T follicular helper cell (primary cell): ENCODE results near the gene UGT3A2.

Source experiments
- DNase-seq: peaks from one replicate; pipeline ENCODE4 v3.0.0-alpha.2; 2020; ENCODE audit warnings: low read depth
- total RNA-seq, 2 experiments: gene quantifications; one replicate each; lab custom pipeline; 2026; lab: John Stamatoyannopoulos, UW

The UGT3A2 gene, protein sequence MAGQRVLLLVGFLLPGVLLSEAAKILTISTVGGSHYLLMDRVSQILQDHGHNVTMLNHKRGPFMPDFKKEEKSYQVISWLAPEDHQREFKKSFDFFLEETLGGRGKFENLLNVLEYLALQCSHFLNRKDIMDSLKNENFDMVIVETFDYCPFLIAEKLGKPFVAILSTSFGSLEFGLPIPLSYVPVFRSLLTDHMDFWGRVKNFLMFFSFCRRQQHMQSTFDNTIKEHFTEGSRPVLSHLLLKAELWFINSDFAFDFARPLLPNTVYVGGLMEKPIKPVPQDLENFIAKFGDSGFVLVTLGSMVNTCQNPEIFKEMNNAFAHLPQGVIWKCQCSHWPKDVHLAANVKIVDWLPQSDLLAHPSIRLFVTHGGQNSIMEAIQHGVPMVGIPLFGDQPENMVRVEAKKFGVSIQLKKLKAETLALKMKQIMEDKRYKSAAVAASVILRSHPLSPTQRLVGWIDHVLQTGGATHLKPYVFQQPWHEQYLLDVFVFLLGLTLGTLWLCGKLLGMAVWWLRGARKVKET
- total RNA-seq = 0 reads per million in 2 experiments

DNA sequence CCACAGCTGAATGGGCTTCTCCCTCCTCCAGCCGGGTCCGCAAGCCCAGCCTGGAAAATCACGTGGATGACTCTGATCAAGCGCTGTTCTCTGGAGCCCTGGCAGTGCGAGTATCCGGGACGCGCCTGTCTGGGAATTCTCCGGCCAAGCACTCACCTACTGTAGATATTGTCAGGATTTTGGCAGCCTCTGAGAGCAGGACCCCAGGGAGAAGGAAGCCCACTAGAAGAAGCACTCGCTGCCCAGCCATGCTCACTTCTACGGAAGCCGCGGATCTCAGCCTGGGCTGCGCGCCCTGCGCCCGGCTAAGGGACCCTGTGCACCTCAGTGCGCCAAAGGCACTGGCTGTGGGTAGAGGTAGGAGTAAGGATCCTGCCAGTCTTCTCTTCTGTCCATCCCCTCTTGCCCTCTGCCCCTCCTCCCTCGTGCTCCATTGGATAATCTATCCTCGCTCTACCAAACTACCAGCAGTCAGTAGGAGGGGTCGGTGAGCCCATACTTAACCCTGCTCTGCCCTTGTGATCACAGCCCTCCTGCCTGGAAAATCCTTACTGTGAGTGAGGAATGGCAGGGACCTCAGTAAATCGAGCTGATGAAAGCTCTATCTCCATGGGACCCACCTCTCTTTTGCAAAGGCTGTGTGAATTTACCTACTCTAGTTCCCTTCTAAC, at the start of gene UGT3A2:
UGT3A2 (minus strand) TSS at position 343 of the 671 bp plus-strand sequence; CDS start at position 250, 93 bp downstream.
- DNase-seq = no peak

DNA sequence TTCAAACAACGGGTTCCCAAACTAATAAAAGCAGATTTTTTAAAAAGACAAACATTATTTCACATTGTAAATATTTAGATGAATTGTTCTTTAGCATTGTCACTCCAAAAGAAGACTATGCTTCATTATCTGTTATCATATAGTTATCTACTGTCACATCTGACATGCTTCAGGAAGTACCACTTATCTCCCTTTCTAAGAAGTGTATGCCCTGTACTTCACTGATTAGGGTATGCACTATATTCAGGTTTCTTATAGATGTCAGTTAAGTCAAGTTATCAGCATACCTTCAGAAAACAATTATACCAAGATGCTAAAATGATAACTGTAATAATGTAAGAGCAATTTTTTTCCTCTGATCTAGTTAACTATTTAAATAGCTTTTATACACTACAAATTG, 44.6 kb upstream of the UGT3A2 start:
- DNase-seq = no peak

DNA sequence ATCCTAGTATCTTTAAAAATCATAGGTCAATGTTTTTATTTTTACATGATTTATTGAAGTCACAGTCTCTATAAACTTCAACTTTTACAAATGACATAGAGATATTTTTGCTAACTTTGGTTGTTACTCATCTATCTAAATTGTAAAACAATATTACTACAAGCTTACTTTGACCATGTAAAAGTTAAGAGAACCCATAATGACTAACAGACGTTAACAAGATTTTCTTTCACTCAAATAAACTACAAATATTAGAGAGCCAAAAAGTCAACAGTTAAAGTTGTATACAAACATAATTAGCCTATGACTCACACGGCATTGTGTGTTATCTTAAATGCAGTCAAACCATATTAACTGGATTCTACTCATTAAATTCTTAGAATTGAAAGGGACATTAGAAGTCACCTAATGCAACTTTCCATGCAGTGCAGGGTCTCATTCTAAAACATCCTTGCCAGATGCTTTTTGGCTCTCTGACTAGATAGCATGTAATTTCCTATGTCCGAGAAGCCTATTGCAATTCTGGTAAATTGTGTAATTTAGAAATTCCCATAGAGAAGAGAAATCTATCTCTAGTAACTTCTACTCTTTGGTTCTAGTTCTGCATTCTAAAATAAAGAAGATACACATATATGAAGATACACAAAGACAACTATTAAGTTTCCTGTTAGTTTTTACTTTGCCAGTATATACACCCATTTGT, 42.2 kb upstream of the UGT3A2 start:
- DNase-seq = no peak

DNA sequence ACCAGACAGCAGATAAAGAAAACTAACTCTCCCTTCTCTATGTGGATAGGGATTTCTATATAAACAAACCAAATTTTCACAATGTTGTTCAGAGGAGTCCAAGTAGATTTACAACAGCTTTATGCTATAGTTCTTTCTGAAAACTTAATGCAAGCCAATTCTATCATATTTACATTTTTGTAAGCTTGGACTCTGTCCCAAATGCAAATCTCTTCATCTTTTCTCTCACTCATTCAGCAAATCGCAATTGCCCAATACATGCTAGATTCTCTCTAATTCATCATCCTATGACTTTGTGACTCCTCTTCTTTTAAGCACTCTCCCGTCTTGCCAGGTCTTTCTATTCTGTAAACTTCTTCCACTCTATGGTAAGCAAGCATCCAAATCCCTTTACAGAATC, 39.1 kb upstream of the UGT3A2 start:
- DNase-seq = no peak

DNA sequence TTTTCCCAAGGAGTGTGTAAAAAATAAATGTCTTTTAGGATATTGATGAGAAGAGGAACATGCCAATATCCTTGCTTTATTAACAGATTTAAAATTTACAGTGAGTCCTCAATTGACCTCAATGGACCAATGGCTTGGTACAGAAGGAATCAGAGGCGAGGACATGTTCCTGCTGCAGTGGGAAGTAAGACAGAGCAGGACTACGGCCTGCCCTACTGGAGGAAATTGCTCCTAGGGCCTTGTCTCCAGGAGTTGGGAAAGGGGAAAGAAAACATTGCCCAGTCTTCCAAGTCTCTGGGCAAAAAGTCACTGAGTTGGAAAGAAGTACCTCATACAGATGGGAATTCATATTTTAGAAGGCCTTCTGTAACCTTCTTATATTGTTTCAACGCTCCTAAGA, 33.1 kb upstream of the UGT3A2 start:
- DNase-seq = no peak

DNA sequence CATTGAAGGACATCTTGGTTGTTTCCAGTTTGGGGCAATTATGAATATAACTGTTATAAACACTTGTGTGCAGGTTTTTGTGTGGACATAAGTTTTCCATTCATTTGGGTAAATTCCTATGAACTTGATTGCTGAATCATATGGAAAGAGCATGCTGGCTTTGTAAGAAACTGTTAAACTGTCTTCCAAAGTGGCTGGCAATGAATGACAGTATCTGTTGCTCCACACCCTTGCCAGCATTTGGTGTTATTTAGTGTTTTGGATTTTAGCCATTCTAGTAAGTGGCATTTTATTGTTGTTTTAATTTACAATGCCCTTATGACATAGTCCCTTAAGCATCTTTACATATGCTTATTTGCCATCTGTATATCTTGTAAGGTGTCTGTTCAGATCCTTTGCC, 29.8 kb upstream of the UGT3A2 start:
- DNase-seq = no peak

DNA sequence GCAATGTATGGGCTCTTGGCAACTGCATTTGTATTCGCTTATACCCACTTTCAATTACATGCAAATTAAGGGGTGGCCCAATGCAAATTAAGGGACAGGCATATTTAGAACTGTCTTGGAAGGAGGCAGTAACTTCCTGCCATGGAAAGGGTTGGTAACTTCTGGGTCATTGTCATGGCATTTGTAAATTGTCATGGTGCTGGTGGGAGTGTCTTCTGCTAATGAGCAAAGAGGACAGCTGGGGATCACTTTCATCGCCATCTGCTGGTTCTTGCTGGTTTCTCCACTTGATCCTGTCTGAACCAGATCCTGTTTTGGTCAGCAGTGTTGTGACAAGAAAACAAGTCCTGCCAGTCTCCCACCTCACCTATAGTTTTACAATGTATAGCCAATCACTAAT, 23.3 kb upstream of the UGT3A2 start:
- no peak for DNase-seq

DNA sequence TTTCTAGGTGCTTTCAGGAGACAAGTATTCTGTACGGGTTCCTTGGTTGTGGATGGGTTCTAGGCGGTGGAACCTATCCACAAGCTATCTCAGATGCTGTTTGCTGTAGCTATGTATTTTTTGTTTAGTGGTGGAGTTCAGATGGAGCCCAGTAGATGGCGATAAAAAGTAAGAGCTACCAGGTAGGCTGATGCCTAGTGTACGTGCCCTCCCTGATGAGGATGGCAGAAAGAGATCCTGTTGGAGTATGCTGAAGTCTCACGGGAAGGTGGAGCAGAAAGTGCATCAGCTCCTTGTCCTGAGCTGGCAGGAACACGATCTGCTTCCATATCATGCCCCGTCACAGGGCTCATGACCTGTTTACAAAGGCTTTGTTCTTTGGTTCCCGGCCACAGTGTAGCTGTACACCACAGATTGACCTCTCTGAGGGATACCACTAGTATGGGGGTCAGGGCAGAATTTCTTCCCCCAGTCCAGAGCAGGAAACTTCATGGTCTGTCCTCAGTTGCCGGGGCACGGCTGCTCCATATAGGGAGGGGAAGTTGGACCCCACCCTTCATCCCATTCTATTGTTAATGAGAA, 12.6 kb upstream of the UGT3A2 start:
- no peak for DNase-seq

DNA sequence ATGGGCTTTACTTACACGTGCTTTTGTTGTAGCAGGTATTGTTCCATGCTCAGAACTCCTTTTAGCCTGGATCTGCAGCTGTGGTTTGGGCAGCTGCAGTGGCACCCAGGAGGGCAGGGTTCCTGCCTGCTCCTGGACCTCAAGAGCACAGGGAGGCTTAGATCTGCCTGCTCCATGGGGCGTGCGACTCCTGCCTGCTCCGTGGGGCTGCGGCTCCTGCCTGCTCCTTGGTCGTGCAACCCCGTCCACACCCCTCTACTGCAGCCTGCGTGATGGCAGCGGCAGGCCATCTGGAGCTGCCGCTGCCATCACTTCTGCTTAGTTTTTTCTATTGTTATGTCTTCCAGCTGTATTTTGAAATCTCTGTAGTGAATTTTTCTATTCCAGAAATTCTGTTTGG, 11.7 kb upstream of the UGT3A2 start:
- no peak for DNase-seq

DNA sequence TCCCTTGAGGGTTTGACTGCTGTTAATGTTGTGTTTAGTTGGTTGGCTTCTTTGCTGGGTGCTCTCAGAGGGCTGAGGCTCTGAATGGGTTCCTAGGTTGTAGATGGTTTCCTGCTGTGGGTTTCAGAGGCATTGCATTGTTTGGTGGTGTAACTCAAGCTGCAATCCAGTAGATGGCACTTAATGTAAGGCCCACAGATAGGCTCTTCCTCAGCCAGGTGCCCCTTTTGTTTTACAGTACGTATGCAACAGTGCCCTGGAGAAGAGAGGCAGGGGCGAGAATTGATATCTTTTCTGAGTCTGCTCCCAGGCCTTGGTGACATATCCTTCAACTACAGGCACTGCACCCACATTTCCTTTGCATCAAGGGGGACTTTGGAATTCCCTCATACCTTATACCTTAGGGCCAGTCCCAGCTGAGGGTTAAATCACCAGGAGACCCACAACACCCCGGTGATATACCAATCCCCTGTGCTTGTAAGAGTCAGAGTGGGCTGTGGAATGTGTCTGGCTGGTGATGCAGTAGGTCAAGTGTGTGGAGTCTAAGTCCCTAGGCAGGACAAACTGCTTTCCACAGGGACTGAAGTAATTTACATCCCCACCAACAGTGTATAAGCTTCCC, 7.0 kb upstream of the UGT3A2 start:
- DNase-seq = no peak

DNA sequence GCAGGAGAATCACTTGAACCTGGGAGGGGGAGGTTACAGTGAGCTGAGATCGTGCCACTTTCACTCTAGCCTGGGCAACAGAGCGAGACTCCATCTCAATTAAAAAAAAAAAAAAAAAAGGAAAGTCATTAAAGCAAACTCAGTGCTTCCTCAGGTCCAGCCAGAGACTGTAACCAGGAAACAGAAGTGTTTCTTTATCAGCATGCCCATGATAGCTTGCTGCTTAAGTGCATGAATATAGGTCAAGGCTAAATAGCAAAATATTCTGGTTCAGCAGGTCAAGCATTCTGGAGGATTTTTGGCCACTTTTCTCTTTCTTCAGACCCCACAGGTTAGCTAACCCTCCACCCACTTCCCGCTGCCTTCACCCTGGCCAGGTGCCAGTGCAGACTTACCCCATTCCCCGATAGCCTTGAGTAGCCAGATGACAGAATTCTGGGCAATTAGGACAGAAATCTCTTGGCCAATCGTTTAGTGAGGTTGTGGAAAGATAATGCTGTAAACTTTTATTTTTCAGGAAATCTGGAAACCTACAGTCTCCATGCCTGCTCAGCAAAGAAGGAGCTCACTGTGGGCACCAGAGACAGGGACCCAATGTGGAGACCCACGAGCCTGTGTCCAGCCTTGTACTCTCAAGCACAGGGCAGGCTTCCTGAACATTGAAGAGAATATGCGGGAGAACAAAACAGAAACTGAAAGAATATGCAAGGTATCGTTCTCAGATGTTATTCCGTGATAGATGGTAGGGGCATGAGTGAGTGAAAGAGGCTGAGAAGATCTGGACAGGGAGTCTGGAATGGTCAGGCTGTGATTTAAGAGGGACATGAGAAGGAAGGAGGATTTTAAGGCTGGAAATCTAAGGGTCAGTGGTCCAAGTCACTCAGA, 4.2 kb upstream of the UGT3A2 start:
- no peak for DNase-seq

DNA sequence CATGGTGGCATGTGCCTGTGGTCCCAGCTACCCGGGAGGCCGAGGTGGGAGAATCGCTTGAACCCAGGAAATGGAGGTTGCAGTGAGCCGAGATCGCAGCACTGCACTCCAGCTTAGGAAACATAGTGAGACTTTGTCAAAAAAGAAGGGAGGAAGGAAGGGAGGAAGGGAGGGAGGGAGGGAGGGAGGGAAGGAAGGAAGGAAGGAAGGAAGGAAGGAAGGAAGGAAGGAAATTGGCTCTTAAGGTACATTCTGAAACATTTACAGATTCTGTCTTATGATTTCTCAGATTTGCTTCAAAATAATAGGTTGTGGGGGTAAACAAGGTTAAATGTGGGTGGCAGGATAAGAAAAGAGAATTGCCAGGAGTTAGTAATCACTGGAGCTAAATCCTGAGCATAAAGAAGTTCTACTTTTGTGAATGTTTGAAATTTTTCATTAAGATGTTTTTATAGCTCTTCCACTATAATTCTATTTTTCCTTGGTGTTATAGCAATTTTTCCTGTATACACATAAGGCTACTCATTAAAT, 2.1 kb upstream of the UGT3A2 start:
- DNase-seq = no peak

DNA sequence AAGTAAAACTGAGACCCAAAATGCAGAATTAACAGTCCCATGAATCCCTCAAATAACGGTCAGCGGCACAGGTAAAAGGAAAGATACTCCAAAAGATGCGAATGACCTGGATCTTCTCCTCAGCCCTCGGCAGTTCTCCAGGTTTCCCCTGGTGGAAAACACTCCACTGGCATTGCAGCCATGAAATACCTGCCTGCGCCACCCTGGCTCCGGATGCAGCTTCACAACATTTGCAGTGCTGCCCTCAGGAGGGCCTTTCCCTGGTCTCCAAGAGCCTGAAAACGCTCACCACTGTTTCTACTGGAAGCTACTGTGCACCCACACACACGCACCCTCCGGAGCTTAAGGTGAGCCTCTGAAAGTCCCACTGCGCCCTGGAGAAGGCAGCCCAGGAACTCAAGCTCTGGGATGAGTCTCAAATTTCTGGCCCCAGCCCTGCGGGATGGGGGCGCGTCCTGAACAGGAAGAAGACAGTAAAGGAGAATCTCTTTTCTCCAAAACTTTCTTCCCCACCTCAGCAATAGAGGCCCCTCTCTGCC, 612 bp downstream of the UGT3A2 start:
- no peak for DNase-seq

DNA sequence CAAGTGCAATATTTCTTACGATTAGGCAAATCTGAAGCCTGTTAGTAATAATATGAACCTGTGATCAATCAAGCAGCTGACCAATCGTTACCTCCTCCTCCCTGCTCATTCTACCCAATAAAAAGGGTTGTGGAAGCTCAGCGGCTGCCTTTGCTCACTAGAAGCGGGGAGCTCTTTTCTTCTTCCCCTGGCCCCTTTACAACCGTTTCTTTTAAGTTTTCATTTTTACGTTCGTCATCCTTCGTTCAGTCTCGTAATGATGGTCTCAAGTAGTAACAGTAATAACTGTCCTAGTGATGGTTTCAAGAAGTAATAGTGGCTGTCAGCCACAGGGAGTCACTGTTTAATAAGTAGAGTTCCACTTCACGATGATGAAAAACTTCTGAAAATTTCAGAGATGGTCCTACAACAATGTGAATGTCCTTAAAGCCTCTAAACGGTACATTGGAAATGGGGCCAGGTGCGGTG, 6.2 kb downstream of the UGT3A2 start:
- no peak for DNase-seq

DNA sequence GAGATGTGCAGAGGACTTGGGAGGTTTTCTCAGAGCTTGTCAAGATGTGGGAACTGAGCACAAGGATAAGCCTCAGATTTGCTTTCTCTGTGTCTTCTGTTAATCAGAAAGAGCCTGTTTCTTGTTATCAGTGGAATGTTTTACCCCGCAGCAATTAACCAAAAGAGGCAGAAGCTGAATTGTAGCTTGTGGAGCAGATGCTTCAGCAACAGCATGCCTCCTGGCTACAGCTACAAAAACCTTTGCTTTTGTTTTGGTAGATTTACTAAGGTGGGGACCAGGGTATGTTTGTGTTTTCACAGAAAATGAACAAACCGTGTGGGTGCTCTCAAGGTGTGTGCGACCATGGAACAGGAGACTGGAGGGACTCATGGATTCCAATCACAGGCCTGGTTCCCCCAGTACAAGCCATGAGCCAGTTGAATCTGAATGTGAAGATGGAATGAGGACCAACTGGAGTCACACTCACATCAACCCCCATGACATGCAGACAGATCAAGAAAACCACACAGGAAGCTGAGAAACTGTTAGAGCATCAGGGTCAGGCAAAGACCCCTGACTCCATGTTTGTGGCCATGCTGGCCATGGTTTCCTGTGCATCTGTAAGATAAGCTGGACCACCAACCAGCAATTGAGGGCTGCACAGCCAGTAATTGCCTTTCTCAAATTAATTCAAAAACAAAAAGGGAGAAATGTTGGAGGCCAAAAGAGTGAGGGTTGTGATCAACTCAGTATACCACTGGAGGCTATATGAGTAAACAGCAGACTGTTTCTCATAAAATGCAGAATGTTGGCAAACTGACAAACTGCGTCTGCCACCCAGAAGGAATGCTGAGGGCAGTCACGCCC, 6.9 kb downstream of the UGT3A2 start:
- DNase-seq = no peak

DNA sequence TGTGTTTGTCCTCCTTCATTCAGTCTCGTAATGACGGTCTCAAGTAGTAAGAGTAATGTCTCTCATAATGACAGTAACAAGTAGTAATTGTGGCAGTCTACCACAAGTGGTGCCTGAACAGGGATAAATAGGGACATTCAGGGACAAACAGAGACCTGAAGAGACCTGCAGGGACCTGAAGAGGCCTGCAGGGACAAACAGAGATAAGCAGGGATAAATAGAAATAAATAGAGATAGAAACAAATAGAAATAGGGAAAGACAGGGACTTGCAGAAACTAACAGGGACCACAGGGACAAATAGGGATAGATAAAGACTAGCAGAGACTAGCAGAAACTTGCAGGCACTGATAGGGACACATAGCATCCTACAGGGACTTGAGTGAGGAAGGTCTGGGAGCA, 7.9 kb downstream of the UGT3A2 start:
- no peak for DNase-seq

DNA sequence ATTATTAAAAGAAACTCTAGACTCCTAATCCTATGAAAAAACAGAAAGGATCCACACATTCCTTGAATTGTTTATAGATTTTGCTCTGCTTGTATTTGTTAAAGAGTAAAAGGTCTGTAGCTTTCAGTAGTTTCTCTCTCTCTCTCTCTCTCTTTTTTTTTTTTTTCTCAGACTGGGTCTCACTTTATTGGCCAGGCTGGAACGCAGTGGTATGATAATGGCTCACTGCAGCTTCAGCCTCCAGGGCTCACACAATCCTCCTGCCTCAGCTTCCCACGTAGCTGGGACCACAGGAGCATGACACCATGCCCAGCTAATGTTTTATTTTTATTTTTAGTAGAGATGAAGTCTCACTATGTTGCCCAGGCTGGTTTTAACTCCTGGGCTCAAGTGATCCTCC, 9.3 kb downstream of the UGT3A2 start:
- DNase-seq = no peak

DNA sequence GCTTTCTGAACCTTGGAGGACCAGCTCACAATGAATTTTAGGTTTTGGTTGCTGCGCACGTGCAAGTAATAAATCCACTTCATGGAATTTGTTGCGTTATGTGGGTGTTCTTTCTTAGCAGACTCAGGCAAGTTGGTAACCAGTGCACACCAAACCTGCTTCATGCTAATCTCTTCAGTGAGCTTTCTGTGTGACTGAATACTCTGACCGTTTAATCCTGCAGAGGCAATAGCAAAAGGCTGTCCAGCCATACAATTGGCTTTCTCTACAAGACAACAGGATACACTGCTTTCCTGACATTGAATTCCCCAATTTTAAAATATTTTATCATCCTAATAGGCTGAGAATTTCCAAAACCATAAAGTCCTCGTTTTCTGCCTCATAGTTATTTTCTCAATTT, 10.3 kb downstream of the UGT3A2 start:
- no peak for DNase-seq

DNA sequence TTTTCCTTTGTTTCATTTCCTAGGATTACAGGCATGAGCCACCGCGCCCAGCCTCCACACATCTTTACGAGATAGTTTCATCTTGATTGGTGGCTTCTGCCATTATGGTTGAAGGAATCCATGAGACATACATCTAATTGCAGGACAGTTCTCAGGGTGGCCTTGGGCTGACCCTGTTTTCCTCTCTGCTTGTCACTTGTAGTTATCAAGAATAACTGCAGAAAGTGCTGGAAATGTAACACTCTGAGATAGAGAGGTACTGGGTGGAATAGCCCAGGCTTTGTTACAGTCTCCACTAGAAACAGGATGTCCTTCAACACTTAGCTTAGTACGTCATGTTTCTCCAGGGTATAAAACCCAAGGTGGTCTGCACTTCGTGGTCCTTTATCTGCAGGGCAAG, 10.7 kb downstream of the UGT3A2 start:
- DNase-seq = no peak
